ENCODE data around the gene STMN1. TPM values are rescaled to one million over a fixed set of nuclear protein-coding genes. Genes with fewer than 3 reads are reported as not detected.

Gene STMN1
- total and polyA plus RNA-seq, 10 of the 15 experiments (the other 5 are each of a cell fraction or from before 2014, with no cell fraction given), result 220 to 1,272 (median 603) TPM

- TF ChIP-seq CHD2 (IDR thresholded peaks at IDR 0.05; ENCODE audit: borderline replicate concordance, low read depth, low read length) (no peak), CREB1 (IDR thresholded peaks at IDR 0.05; ENCODE audit: low read depth) (no peak), RCOR1 (conservative IDR thresholded peaks at IDR 0.05; ENCODE audit: low read depth, low read length) (no peak), ZBTB33 (IDR thresholded peaks at IDR 0.05) (no peak), JUND (IDR thresholded peaks at IDR 0.05; ENCODE audit: low read depth, low read length) (no peak), RELA (IDR thresholded peaks at IDR 0.05; ENCODE audit: borderline replicate concordance, partially characterized antibody) (no peak), NR2C1 (IDR thresholded peaks at IDR 0.05) (no peak), DPF2 (IDR thresholded peaks at IDR 0.05) (no peak), SUZ12 (IDR thresholded peaks at IDR 0.05; ENCODE audit: unreplicated experiment) (no peak), SMARCA5 (IDR thresholded peaks at IDR 0.05) (no peak)
- TF ChIP-seq, protein P1, sequence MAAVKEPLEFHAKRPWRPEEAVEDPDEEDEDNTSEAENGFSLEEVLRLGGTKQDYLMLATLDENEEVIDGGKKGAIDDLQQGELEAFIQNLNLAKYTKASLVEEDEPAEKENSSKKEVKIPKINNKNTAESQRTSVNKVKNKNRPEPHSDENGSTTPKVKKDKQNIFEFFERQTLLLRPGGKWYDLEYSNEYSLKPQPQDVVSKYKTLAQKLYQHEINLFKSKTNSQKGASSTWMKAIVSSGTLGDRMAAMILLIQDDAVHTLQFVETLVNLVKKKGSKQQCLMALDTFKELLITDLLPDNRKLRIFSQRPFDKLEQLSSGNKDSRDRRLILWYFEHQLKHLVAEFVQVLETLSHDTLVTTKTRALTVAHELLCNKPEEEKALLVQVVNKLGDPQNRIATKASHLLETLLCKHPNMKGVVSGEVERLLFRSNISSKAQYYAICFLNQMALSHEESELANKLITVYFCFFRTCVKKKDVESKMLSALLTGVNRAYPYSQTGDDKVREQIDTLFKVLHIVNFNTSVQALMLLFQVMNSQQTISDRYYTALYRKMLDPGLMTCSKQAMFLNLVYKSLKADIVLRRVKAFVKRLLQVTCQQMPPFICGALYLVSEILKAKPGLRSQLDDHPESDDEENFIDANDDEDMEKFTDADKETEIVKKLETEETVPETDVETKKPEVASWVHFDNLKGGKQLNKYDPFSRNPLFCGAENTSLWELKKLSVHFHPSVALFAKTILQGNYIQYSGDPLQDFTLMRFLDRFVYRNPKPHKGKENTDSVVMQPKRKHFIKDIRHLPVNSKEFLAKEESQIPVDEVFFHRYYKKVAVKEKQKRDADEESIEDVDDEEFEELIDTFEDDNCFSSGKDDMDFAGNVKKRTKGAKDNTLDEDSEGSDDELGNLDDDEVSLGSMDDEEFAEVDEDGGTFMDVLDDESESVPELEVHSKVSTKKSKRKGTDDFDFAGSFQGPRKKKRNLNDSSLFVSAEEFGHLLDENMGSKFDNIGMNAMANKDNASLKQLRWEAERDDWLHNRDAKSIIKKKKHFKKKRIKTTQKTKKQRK (IDR thresholded peaks at IDR 0.05; ENCODE audit: low read depth, low read length), result no peak
These were observed 42.4 kb upstream of the STMN1 start (continued) for GRCh38 chr1:25948641-25949040.
